ENCODE results near the gene BLTP3B.
A peak's percentile ranks its signal among the peaks of the same experiment; 100 is the strongest.

Gene BLTP3B

DNA sequence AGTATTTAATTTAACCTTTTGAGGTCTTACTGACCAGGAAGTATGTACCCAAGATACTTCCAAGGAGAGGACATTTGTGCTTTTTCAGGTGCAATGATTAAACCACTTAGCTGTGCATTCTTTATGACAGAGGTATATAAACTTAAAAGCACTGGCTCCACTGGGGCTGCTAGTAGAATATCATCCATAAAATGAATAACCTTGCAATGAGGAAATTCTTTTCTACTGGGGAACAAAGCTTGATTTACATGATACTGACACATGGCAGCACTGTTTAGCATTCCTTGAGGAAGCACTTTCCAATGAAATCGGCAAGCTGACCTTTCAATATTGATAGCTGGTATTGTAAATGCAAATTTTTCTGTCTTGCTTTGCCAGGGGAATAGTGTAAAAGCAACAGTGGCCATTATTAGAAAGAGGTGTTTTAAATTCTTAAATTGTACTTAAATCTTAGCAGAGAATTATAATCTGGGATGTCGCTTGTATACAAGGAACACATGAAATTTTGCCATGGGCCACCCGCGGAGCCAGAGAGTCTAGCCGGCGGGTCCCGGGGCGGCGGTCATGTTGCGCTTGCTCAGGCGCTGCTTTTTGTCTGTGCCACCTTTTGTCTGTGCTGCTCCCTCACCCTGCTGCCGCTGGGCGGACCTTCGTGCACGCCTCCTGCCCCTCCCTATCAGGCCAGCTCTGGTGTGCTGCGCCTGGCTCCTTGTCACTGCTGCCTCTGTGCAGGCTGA lies 20.9 kb upstream of the BLTP3B start:
- no peak for DNase-seq

DNA sequence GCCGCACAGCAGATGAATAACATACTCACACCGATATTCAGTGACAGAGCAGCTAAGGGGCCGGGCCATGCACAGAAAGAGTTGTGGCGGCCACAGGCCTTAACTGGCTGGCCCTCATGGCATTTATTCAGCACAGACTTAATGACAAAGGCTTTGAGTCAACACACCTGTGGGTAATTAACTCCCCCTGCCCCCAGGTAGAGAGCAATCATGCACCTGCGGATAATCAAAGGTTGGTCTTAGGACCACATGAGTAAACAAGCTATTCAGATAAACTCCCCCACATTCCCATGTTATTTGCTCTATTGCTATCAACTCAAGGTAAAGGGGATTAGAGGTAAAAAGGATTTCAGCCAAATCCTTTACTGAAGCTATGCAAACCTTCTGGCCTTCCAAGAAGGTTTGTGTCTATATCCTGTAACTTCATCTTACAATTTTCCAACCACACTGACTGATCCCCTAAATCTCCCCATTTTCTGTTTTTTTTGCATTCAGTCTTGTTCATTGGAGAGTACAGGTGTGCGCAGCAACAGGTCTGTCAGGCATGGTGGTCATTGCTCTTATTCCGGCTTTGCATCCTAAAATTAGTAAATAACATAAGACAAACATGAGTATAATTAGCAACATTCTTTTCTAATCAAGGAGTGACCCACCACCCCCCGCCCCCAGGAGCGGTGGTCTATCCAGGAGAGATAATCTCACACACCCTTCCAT lies 16.9 kb upstream of the BLTP3B start:
- no peak for DNase-seq

DNA sequence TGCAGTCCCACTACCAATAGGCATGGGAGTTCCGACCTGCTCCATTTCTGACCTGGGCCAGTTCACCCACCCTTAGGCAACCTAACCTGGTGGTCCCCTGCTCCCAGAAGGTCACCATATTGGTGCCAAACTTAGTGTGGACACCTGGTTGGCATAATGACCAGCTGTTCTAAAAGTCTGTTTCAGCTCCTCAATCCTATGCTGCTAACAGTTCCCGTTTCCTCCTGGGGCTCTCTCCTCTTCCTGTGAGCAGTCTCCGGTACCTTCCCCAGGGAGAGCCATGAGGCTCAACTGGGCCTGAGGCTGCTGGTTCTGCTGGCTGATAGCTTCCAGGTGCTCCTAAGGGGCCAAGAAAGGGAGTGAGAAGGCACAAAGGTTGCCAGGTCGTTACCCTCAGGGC lies 15.9 kb upstream of the BLTP3B start:
- no peak for DNase-seq

DNA sequence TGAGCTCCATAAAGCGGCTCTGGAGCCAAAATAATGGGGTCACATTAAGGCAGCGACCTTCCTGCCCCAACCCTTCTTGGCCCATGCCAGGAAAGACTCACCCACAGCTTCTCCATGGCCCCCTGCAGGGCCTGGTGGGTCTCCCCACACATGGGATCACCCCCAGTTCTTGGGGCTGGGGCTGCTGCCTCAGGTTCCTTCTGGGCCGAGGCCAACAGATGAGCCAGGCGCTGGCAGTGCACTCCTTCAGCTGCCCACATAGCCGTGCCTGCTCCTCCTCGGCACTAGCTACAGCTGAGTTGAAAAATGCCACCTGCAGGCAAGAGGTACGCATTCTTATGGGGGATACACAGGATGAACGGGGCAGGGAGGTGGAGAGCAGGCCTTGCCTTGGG lies 14.8 kb upstream of the BLTP3B start:
- DNase-seq = no peak

DNA sequence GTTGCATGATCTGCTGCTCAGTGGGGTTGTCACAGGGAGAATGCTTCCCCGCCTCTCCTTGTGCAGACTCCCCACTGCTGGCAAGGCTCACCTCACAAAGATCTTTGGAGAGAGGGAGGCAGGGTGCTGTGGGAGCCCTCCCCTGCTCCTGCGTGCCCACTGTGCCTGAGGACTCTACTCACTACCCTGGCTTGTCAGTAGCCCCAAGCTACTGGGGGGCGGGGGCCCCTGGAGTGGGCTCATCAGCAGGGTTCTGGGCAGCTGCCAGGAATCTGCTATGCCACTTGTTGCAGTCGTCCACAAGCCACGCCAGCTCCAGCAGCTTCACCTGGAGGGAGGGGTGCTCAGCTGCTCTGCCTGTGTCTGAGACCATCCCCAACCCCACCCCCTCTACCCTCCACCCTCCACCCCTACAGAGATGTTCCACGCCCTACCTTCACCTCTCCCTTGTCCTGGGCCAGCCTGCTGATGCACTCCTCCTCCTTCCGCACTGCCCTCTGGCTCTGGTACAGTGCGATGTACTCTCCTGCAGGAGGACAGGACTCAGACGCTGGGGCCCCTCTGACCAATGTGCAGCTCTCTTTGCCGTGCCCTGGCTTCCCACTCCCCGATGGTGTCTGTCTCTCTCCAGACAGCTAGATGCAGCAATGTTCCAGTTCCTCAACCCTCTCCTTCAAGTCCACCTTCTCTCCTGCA lies 14.2 kb upstream of the BLTP3B start:
- DNase-seq = no peak

DNA sequence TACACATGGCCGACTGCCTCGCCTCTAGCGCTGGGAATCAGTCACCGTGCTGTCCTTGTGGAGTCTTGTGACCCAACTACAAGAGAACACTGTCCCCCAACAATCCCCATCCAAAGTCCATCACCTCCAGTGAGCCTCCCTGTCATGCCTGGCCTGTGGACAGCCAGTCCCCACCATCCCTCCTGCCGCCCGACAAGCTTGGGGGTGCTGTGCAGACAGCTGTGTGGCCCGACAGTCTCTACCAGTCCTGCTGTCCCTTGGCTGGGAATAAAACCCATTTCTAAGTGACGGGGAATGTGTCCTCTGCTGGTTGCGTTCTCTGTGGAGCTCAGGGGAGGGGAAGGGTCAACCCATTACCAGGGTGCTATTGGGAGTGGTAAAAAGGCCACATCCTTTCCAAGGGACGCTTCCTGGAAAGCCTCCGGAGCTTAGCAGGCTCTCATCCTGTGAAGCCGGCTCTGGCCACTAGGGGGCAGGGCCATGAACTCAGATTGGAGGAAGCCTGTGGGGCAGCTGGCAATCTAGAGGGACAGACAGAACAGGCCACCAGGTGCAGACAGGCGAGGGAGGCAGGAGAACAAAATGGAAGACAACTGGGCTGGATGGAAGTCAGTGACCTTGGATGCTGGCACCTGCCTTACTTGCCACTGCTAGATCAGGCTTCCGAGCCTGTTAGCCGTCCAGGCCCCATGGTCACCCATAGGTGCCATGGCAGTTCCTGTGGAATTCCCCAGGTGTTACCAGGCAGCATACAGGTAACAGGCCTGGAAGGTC lies 12.0 kb upstream of the BLTP3B start:
- no peak for DNase-seq

DNA sequence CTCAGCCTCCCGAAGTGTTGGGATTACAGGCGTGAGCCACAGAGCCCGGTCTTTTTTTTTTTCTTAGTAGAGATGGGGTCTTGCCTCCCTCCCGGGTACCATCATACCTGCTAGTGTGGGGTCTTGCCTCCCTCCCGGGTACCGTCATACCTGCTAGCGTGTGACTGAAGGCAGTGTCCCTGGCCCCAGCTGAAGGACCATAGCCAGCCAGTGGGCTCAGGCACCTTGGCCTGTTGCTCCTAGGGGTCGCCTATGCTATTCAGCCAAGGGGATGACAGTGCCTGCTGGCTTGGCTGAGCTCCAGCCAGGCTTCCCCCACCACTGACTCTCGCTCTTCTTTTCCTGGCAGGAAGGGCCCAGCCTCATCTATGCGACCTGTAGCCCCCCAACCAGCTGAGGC lies 10.5 kb upstream of the BLTP3B start:
- DNase-seq = no peak

DNA sequence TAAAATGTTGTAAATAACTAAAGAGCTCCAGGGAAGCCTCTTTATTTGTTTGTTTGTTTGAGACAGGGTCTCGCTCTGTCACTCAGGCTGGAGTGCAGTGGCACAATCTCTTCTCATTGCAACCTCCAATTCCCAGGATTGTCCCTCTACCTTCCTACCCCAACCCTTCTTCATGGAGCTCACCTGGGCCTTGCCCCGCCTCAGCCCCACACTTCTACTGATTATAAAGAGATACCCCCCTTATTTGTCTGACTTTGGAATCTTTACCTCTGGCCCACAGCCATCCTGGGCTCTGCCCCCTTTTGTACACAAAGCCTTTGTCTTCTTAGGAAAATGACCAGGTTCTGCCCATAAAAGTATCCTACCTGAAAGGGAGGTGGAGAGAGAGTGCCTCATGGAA lies 9.1 kb upstream of the BLTP3B start:
- DNase-seq = no peak

DNA sequence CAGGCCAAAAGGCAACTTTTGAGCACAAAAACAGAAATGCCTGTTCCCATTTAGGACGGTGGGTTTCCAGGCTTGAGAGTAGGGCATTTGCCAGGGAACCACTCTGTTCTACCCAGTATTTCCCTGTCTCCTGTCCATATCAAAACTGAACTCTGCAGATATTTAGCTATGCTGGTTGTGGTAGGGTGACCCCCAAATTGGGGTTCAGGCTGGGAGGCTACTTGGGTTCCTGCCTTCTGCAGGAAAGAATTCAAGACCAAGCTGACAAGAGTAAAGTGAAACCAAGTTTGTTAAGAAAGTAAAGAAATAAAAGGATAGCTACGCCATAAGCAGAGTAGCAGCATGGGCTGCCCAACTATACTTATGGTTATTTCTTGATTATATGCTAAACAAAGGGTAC lies 3.6 kb upstream of the BLTP3B start:
- no peak for DNase-seq

DNA sequence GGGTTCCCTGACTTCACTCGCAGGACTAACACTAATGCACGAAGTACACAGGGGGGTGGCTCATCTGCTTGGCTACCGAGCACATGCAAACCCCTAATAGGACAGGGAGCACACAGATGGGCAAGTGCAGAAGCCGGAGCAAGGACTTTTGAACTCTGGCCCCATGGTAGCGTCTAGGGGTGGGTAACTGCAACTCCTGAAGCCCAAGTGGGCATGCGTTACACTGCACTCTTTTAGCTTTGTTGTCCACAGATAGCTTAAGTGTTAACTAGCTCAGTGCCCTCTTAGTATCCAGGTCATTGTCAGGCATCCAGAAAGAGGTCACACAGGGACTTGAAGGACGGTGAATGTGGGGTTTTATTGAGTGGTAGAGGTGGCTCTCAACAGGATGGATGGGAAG lies 3.0 kb upstream of the BLTP3B start:
- DNase-seq = no peak

DNA sequence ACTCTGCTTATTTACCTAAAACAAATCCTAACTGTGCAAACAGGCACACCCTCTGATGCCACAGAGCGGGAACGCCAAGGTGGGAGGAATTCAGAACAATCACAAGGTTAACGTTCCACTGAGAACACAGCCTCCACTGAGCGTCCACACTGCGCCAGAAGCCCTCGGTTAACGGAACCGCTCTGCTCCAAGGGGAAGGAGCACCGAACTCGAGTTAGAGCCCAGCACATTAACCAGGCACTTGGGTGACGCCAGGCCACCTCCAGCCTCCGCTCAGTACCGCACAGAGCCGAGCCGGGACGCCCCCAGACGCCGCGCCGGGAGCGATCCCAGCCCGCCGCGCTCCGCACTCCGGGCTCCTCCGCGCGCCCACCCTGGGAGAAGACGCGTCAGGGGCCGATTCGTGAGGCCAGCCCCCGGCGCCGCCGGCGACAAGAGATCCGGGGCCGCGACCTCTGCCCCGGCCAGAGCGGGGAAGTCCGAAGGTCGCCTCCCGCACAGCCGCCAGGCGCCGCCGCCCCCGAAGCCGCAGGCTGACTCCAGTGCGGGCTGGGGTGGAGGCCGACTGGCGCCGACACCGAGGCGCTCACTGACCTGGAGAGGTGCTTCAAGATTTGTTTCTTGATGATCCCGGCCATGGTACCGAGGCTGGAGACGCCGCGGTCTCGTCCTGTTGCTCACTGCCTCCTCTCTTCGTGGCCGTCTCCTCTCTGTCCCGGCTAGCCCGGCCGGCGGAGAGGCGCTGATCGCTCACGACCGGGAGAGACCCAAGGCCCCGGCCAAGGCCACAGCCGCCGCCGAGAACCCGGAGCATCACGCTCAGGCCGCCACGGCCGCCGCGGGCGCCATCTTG lies 450 bp downstream of the BLTP3B start:
- DNase-seq = peak; percentile 20

DNA sequence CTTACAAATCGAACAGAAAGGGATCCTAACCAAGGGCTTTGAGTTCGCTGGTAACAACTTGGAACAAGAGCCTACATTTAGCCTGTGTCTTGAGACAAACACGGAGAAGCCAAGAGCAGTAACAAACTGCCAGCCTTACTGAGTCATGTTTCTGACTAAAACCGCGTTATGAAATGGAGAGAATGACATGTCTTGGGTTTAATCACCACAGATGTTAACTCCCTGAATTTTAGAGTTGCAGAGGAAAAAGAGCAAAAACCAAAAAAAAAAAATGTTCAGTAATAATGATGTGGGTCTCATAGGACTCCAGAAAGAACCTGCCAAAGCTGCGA lies 1.0 kb downstream of the BLTP3B start:
- DNase-seq = no peak

DNA sequence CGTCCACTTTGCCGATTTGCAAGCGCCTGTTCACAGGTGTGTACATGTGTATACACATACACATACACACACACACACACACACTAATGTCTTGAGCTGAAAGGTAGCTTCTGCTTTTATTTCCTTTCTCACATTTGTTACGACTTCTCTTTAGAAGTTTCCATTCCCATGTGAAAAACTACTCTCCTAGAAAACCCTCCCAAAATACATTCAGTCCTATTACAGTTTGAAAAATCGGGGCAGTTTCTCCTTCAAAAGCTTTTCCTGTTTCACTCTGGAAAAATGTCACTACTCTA lies 3.9 kb downstream of the BLTP3B start:
- no peak for DNase-seq

DNA sequence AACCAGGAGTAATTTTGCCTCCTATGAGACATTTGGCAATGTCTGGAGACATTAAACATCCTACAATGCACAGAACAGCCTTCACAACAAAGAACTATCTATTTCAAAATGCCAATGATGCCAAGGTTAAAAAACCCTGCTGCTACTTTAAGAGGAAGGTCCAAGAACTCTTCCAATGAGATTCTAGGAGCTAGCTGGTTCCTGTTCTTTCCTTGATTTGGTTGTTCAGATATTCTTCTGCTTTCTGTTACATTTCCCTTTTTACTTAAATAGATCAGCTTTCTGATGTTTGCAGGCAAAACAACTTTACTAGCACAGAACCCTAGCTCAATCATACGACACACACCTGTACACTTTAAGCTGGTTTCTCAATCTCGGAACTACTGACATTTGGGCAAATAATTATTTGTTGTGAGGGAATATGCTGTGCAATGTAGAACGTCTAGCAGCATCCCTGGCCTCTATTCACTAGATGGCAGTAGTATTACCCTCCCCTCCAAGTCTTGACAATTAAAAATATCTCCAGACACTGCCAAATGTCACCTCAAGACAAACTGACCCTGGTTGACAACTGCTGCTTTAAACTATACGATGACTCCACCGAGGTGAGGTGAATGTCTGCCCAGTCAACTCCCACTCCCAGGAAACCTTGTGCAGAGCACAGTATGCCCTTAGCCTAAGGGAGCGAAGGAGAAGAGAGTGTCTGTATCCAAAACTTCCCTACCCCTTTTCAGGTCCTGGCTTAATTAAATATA lies 4.4 kb downstream of the BLTP3B start:
- no peak for DNase-seq

DNA sequence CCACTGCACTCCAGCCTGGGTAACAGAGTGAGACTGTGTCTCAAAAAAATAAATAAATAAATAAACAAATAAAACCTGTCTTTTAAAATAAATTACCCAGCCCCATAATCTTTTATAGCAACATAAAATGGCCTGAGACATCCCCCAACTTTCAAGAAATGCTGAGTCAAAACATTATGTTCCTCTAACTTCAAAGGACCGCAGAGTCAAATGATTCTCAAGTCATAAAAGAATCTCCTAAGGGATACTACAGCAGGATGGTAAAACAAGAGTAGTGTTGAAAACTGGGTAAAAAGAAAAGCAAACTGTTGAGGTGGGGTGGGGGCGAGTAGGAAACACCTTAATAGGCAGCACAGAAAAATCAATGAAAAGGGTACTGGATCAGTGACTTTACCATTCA lies 9.5 kb downstream of the BLTP3B start:
- DNase-seq = no peak

DNA sequence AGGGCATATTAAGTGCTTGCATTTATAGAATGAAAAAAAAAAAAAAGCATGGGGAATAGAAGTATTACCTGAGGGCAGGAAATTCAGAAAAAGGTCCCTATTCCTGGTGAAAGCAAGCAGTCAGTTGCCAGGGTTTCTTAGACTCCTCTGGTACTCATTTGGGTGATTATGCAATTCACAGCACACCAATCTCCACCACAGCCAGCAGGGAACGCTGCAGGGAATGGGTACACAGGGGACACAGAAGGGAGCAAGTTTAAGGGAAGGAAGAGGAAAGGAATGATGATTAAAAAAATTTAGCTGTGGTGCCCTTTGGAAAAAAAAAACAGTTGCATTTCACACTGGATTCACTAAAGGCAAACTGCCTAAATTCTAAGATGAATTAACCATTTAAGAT lies 14.2 kb downstream of the BLTP3B start:
- no peak for DNase-seq

DNA sequence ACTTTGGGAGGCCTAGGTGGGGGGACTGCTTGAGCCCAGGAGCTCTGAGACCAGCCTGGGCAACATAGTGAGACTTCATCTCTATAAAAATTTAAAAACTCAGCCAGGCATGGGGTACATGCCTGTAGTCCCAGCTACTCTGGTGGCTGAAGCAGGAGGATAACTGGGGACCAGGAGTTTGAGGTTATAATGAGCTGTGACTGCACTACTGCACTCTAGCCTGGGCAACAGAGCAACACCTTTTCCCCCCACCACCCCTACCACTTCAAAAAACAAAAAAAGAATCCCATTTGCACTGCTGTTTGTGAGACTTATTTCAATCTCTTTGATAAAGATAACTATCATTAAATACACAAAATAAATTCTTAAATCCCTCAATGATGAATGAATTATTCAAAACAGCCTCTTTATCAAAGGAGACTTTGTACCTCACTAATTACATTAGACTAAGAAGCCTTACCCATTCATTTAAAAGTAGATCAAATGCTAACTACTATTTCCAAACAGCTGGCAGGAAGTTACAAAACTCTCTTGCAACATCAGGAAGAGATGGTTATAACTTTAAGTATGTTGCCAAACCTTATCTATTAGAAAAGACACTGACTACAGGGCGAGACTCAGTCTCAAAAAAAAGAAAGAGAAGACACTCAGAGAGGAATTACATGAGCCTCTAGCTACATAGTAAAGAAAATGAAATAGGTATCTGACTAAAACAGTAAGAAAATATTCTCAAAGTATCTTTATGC lies 14.7 kb downstream of the BLTP3B start:
- no peak for DNase-seq

DNA sequence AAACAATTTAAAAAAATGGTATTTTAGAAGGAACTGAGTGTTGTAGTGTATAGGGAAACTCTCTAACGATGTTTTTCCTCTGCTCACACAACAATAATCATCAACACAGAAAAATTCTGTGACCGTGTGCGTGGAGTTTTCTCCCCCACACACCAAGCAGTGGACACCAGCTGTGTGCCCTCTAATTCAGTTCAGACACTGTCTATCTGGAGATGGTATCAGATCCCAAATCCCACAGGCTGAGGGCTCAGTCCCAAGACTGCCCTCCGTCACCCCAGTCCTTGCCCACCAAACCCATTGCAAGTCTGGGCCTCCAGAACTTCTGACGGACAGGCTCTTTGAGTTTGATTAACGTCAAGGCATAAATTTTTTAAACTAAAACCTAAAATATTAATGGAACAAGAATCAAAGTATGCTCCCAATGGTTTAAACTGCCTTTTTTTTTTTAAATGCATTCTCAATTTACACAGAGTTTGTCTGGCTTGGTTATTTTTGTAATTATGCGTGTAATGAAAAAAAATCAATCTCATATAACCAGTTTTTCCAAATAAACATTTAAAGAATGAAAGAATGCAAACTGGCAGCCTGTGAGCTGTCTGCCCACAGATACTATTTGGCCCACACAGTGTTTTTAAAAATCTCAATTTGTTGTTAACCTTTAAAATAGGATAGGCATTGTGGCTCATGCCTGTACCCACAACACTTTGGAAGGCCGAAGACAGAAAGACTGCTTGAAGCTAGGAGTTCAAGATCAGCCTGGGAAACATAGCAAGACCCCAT lies 19.2 kb downstream of the BLTP3B start:
- no peak for DNase-seq

DNA sequence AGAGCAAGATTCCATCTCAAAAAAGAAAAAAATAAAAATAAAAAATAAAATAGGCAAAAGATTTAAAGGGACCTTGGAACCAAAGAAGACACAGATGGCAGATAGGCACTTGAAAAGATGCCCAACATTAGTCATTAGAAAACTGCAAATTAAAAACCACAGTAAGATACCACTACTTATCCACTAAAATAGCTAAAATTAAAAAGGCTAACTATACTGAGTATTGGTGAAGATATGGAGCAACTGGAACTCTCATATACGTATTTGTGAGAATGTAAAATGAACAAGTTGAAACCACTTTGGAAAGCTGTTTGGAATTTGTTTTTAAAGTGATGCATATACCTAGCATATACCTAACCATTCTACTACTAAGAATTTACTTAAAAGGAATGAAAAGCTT lies 22.3 kb downstream of the BLTP3B start:
- no peak for DNase-seq

DNA sequence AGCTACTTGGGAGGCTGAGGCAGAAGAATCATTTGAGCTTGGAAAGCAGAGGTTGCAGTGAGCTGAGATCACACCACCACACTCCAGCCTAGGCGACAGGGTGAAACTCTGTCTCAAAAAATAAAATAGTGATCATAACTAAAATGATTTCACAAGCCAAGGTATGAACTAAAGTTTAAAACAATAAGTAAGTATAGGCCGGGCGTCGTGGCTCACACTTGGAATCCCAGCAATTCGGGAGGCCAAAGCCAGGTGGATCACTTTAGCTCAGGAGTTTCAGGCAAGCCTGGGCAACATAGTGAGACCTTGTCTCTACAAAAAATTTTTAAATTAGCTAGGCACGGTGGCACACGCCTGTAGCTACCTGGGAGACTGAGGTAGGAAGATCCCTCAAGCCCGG lies 27.4 kb downstream of the BLTP3B start:
- no peak for DNase-seq

DNA sequence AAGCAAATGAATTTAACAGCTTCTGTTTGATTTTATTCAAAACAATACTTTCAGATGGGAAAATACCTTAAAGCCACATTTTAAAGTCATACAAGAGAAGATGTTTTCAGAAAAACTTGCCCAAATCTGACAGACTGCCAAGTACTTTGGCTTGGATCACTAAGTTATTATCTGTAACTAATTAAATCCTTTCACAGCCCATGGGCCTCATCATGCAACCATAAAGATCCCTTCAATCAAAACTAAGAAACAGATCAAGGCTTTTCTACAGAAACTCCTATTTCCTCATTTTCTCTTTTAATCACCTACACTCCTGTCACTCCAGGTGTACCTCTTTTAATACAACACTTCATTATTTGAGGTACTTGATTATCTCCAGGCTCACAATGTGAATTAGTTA lies 28.1 kb downstream of the BLTP3B start:
- DNase-seq = no peak

All from cortex of kidney (tissue), 1 donor.